ENCODE data around the gene NEDD4L.
A peak's percentile ranks its signal among the peaks of the same experiment; 100 is the strongest.

The NEDD4L gene

DNA sequence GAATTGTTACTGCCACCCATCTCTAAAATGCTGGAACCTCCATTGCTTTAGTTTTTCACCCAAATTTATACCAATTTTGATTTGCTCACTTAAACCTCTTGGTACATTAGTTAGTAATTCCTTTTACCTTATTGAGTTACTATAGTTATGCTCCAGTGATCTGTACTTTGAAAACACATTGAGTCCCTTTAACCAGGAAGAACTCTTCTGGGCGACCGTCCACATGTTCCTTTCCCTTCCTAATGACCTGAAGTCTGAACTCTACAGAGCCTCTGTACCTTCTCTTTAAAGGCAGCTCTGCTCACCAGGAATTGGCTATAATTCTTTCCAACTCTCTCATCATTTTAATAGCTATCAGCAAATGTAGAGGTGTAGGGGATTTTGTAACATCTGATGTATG is 290.0 kb downstream of the NEDD4L start:
- TF ChIP-seq, protein P1, sequence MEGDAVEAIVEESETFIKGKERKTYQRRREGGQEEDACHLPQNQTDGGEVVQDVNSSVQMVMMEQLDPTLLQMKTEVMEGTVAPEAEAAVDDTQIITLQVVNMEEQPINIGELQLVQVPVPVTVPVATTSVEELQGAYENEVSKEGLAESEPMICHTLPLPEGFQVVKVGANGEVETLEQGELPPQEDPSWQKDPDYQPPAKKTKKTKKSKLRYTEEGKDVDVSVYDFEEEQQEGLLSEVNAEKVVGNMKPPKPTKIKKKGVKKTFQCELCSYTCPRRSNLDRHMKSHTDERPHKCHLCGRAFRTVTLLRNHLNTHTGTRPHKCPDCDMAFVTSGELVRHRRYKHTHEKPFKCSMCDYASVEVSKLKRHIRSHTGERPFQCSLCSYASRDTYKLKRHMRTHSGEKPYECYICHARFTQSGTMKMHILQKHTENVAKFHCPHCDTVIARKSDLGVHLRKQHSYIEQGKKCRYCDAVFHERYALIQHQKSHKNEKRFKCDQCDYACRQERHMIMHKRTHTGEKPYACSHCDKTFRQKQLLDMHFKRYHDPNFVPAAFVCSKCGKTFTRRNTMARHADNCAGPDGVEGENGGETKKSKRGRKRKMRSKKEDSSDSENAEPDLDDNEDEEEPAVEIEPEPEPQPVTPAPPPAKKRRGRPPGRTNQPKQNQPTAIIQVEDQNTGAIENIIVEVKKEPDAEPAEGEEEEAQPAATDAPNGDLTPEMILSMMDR (IDR thresholded peaks at IDR 0.05; ENCODE audit: low read depth, low read length, missing control alignments): no peak
- H3K4me3 ChIP-seq (ENCODE audit: low read depth, low read length): no peak overlapping the region
- DNase-seq (ENCODE audit: low read depth): no peak
- in situ Hi-C loops (cut with HindIII; ENCODE audit: low sequenced_read_pairs): no loop called here

DNA sequence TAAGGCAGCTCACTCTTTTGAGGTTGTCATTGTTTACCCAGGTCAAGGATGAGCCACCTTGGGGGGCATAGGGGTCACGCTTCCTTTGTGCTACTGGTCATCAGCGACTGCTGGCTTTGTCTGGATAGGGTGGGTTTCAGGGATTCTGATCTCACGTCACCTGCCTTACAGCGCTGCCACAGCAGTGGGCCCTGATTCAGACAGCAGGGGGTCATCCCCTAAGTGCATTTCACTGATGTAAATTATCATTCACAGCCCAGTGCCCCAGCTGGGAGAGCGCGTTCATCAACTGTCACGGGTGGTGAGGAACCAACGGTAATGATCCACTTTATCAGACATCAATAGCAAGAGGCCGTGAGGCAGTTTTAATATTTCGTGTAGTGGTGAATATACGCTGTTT is 291.2 kb downstream of the NEDD4L start:
- no peak for DNase-seq (ENCODE audit: low read depth)
- in situ Hi-C loops (cut with HindIII; ENCODE audit: low sequenced_read_pairs): no loop called here
- TF ChIP-seq, protein P1 (IDR thresholded peaks at IDR 0.05; ENCODE audit: low read depth, low read length, missing control alignments): no peak
- no peak overlapping the region for H3K4me3 ChIP-seq (ENCODE audit: low read depth, low read length)

DNA sequence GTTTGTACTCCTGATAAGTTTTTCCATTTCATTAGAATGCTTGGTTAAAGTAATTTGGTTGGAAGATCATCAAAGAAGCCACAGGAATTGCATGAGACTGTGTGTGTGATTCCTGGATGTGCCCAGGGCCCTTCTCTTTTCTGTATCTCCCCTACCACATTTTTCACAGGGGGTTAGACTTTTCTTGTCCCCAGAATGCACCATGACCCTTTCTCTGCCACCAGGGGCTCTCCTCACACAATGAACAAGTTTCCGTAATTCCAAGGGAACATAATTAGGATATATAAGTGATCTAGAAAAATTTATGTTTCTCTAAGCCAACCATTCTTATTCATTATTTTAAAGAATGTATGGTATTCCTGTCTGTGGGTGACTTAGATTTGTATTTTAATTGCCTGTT is 291.8 kb downstream of the NEDD4L start:
- in situ Hi-C loops (cut with HindIII; ENCODE audit: low sequenced_read_pairs): no loop called here
- no peak for DNase-seq (ENCODE audit: low read depth)
- H3K4me3 ChIP-seq (ENCODE audit: low read depth, low read length): no peak overlapping the region
- TF ChIP-seq, protein P1 (IDR thresholded peaks at IDR 0.05; ENCODE audit: low read depth, low read length, missing control alignments): peak; percentile 49

DNA sequence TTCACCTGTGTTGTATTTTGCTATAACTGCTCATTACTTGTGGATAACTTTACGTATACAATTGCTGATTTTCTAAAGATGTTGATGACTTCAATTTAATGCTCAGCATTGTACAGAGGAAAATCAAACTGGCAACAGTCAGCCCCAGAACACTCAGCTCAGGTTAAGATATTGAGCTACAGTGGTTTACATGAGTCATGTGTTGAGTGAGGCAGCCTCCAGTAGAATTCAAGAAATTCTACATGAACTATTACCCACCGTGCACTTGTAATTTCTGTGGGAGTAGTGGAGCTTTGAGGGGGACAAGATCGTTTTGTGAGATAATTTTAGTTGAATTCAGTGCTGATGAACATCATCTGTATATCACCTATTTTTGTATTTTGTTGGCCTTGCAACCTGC is 292.6 kb downstream of the NEDD4L start:
- TF ChIP-seq, protein P1 (IDR thresholded peaks at IDR 0.05; ENCODE audit: low read depth, low read length, missing control alignments): no peak
- in situ Hi-C loops (cut with HindIII; ENCODE audit: low sequenced_read_pairs): no loop called here
- no peak overlapping the region for H3K4me3 ChIP-seq (ENCODE audit: low read depth, low read length)
- peak; percentile 19 for DNase-seq (ENCODE audit: low read depth)

DNA sequence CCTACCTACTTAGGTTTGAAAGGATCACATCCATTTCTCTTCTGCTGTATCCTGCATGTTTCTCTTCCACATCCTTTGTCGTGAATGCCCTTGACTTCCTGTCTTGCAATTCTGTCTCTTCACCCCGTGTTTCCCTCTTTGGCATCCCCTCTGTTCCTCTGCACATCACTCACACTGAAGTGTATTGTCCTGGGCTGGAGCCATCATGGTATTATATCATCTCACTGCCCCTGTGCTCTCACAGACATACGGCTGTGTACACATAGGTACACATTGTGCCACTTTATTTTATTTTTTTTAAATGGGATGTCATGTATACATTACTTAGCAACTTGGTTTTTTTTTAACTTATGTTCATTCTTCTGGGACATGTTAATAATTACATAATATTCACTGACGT is 293.3 kb downstream of the NEDD4L start:
- TF ChIP-seq, protein P1 (IDR thresholded peaks at IDR 0.05; ENCODE audit: low read depth, low read length, missing control alignments): no peak
- in situ Hi-C loops (cut with HindIII; ENCODE audit: low sequenced_read_pairs): no loop called here
- no peak for DNase-seq (ENCODE audit: low read depth)
- no peak overlapping the region for H3K4me3 ChIP-seq (ENCODE audit: low read depth, low read length)

DNA sequence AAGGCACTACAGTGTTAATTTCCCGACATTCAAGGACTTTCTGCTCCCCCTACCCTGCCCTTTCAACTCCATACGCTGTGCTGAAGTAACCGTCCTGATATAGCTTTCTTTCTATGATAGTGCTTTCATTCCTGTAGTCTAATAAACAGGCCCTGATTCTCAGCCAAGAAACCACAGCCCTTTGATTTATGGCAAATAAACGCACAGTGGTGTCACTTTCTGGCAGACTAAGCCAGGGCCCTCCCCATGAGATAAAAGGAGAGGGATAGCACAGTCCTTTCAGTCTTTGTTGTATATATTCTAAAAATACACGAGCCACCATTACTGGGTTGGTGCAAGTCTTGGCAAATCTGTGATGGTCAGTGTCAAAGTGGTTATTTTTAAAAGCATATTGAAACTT is 293.7 kb downstream of the NEDD4L start:
- TF ChIP-seq, protein P1 (IDR thresholded peaks at IDR 0.05; ENCODE audit: low read depth, low read length, missing control alignments): no peak
- in situ Hi-C loops (cut with HindIII; ENCODE audit: low sequenced_read_pairs): no loop called here
- H3K4me3 ChIP-seq (ENCODE audit: low read depth, low read length): no peak overlapping the region
- DNase-seq (ENCODE audit: low read depth): no peak

DNA sequence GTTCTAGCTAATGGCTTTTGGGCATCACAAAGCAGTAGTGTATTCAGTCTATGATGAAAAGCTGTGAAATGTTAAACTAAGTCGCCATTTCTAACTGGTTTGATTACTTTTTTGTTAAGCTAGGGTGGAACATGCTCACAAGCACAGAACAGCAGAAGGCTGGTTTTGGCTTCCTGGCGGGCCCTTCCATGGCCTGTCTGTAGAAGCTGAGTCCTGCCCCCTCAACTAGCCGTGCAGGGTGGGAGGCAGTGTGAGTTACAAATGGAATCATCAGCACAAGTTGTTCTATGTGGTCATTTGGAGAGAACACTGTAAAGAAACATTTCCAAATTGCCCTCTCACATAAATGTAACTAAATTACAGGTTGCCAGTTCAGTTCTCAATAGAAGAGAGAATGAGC is 294.1 kb downstream of the NEDD4L start:
- no peak for DNase-seq (ENCODE audit: low read depth)
- TF ChIP-seq, protein P1 (IDR thresholded peaks at IDR 0.05; ENCODE audit: low read depth, low read length, missing control alignments): no peak
- no peak overlapping the region for H3K4me3 ChIP-seq (ENCODE audit: low read depth, low read length)
- in situ Hi-C loops (cut with HindIII; ENCODE audit: low sequenced_read_pairs): no loop called here

All from astrocyte of the cerebellum (primary cell).